ENCODE data around the gene MYH9.
"Not testable (repeated sequence)": the region's sequence is repeated elsewhere in the genome, so short reads cannot be mapped to it uniquely, and the experiment has no call there.

Gene MYH9

DNA sequence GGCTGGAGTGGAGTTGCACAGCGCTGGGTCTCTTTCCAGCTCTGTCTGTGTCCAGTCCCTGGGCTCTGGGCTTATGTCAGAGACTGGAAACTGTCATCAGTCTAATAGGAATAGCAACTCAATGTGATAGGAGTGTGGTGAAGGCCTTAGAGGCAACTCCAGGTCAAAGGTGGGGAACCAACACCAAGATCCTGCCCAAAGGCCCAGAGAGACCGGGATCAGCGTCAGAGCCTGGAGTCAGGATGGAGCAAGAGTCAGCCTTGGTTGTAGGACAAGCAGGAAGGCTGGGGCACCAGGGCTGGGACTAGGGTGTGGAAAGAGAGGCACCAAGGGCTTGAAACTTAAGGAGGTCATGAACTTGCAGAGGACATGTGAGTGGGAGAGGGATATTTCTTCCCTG is 125.5 kb downstream of the MYH9 start:
- DNase-seq: not testable (repeated sequence)

DNA sequence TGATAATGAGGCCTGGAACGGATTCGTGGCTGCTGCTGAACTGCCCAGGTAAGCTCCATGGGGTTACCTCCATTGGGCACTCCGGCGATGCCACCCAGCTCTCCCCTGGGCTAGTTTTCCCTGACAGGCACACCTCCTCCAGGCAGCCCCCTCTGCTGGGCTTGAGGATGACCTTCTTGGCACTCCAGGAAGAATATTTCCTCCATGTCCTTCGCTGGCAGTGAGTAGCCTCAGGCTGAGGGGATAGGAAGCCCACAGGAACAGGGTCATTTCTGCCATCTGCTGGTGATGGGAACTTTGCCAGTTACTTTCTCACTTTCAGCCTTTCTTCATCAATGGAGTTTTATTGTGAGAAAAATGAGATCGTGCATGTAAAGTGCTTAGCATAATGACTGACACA is 126.1 kb downstream of the MYH9 start:
- DNase-seq: not testable (repeated sequence)

DNA sequence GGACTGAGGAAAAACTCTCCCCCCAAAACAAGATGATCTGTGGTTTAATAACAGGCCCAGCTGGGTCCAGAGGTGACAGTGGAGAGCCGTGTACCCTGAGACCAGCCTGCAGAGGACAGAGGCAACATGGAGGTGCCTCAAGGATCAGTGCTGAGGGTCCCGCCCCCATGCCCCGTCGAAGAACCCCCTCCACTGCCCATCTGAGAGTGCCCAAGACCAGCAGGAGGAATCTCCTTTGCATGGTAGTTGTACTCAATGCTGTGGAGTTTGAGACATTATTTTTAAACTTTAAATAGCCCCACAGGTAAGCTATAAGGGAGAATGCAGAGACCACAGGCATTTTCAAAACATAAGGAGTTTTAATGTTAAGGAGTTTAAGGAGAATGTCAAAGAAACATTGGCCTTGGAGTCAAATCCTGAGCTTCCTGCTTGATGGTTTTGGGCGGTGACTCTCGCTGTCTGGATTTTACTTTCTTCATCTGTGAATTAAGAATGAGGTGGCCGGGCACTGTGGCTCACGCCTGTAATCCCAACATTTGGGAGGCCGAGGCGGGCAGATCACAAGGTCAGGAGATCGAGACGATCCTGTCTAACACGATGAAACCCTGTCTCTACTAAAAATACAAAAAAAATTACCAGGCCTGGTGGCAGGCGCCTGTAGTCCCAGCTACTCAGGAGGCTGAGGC is 128.0 kb downstream of the MYH9 start:
- DNase-seq: no peak

- no peak for DNase-seq
These were observed 128.8 kb downstream of the MYH9 start for GRCh38 chr22:36258701-36259614.

DNA sequence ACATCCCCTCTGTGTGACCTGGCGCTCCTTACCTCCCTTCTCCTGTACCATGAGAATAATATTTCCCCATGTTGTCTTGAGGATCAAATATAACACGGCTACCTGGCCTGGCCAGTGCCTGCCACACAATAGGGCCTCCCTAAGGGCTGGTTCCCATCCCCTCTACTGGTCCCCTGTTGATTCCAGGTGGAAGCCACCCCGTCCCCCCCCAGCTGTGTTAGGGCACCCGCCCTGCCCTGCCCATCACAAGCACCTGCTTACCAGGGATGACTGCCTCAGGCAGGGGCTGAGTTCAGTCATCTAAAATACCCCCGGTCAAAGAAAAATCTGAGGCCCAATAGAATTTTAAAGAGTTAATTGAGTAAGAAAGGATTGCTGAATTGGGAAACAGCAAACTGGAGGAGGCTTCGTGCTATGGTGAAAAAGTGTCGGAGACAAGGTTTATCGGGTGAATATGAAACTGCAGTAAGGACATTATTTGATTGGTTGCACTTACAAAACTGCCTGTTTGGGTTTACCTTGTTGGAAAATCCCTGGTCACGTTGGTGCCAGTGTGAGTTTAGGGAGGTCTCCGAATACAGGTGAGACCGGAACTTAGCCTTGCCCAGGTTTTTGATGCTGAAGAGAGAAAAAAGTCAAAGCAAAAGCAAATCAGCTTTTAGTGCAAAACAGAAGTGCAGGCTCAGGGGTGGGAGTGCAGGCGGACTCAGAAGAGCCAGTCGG is 129.7 kb downstream of the MYH9 start:
- DNase-seq: no peak

GRCh38 chr22:36257308-36257707 is 130.5 kb downstream of the MYH9 start:
- no peak for DNase-seq

- DNase-seq: no peak
These were observed 131.3 kb downstream of the MYH9 start for GRCh38 chr22:36256478-36256877.

DNA sequence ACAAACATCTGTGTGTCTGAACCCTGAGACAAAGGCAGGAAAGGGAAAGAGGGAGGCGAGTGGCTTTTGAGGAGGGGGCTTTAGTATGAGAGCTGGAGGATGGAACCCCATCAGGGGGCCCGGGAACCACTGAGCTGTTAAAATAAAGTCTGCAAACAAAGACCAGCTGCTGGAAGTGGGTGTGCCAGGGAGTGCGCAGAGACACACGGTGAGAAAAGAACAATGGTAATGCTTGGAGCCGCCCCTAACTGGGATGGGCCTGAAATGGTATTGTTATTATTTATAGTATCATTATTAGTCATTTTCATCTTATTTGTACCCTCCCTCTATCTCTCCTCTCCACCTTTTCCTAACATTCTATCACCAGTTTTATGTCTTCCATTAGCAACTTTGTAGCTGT is 132.2 kb downstream of the MYH9 start:
- DNase-seq: not testable (repeated sequence)

DNA sequence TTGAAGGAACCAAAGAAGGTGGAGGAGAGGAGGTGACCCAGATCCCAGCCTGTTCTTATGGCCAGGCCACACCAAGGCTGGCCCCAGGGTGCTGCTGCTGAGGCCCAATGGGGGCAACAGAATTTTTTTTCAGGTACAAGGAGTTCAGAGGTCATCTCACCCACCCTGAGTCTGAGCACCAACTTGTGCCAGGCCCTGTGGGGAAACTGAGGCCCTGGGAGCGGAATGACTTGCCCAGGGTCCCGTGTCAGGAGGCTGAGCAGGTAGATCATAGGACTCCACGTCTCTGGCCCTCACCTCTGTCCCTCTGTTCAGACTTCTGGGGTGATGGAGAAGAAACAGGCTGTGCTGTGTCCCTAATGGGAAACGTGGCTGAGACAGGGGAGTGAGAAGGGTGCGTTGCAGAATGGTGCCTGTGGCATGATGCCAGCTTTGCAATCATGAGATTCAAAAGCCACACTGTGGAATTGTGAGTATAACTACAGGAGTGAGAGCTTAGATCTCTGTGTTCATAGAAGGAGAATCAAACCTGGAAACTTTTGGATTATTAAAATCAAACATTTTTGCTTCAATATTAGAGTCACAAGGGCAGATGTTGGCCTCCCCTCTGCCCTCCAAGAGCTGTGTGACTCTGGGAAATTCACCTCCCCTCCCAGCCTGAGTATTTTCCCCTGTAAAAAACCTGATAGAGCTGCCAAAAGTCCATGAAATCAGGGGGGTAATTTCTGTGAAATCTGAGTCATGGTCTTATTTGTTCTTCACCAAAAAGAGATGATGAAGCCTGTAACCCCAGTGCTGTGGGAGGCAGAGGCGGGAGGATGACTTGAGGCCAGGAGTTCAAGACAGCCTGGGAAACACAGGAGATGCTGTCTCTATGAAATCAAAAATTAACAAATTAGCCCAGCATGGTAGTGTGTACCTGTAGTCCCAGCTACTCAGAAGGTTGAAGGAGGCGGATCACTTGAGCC is 134.0 kb downstream of the MYH9 start:
- no peak for DNase-seq

DNA sequence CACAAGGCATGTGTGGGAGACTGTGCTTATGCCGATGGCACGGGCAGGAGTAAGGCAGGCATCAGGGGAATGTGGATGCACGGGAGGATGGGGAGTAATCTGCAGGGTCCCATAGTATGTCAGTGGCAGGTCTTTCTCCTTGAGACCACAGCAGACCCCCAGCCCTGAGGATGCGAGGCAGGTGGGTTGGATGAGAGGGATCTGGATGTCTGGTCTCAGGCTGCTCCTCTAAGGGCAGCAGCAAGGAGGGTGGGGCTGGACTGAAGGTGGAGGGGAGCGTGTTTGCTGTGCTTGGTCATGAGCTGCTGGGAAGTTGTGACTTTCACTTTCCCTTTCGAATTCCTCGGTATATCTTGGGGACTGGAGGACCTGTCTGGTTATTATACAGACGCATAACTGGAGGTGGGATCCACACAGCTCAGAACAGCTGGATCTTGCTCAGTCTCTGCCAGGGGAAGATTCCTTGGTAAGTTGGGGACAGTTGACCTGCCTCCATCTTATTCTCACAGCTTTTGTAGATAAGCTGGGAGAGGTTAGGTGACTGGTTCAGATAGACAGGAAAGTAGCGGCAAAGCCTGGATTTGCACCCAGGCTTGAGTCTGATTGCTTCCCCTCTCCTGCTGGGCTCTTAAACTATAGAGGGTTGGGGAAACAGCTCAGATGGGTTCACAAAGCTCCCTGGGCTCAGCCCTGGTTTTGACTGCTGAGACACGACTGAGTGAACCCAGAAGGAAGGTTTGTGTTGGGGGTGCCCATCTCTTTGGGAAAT is 134.8 kb downstream of the MYH9 start, which contains the start of gene APOL1:
Gene APOL1 (plus strand): TSS at position 380 of the 769 bp plus-strand sequence. CDS start 1,823 bp downstream, outside the sequence.
- no peak for DNase-seq

- not testable (repeated sequence) for DNase-seq
These were observed 135.7 kb downstream of the MYH9 start for GRCh38 chr22:36251979-36252608.

DNA sequence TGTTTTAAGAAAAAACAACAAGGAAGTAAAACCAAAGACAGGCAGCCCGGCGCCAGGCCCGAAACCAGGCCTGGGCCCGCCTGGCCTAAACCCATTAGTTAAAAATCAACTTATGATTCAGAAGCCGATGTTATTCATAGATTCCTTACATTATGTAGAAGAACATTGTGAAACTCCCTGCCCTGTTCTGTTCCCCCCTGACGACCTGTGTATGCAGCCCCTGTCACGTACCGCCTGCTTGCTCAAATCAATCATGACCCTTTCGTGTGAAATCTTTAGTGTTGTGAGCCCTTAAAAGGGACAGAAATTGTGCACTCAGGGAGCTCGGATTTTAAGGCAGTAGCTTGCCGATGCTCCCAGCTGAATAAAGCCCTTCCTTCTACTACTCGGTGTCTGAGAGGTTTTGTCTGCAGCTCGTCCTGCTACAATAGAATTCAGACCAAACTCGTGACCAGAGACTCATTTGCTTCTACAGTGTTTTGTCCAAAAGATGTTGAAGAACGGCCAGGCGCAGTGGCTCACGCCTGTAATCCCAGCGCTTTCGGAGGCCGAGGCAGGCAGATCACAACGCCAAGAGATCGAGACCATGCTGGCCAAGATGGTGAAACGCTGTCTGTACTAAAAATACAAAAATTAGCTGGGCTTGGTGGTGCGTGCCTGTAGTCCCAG is 137.3 kb downstream of the MYH9 start:
- DNase-seq: not testable (repeated sequence)

DNA sequence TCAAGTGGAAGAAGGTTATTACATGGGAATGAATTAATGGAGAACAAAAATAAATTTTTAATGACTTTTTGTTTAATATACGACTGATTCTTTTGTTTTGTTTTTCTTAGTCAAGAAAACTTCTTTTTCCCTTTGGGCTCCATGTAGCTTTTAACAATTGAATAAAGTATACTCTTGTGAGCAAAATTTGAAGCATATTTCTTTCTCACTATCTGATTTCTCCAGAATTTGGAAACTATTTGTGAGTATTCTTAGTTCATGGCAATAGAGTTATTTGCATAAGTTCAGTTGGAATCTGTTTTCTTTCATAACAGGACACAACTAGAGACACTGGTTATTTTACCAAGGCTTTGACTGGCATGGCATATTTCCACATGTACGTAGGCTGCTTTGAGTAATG is 138.6 kb downstream of the MYH9 start:
- no peak for DNase-seq

DNA sequence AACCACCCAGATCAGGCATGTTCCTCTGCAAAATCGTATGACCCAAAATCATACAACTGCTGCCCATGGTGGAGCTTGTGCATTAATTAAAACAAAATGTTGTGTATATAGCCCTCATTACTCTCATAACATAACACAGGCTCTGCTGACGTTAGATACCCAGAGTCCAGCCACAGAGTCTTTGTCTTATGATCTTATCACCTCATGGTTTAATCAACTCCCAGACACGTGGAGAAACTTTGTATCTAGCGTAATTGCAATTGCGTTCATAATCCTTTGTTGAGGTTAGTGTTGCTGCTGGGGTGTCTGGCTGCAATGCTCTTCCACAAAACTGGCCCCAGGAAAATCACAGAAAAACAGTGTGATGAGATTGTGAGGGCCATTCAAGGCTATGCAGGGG is 139.8 kb downstream of the MYH9 start:
- DNase-seq: no peak

DNA sequence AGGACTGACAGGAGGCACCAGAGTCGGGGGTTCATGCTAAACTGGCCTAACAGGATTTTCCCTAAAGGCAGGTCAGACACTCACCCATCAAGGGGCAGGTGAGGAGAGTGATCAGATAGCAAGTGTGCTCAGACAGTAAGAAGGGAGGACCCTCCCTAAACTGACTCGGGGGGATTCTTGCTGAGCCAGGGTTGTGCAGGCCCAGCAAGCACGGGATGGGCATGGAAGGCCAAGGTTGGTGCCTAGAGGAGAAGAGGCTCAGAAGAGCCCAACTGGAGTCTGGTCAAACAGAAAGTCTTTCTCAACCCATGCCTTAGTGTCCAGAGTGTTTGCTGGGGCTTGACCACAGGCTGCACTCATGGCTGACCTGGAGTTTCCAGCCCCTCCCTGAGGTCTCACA is 141.0 kb downstream of the MYH9 start:
- no peak for DNase-seq

GRCh38 chr22:36245805-36246356 is 141.9 kb downstream of the MYH9 start:
- DNase-seq: no peak

- DNase-seq: no peak
These were observed 143.0 kb downstream of the MYH9 start for GRCh38 chr22:36244522-36245391.

GRCh38 chr22:36243986-36244385 is 143.8 kb downstream of the MYH9 start:
- DNase-seq: no peak

All from NCI-H526 treated with DMSO at 0.1 percent for 48 hours (cell line).